Activated naive CD8-positive, alpha-beta T cell treated with anti-CD3 and anti-CD28 coated beads for 36 hours (primary cell): ENCODE measurements around the gene WASF3. TPM values are rescaled to one million over a fixed set of nuclear protein-coding genes. Genes with fewer than 3 reads are reported as not detected.

Source experiments
- DNase-seq: peaks from one replicate; pipeline ENCODE4 v3.0.0; 2021
- H3K27ac Mint-ChIP-seq: one replicate; pipeline ENCODE4 v1.8.0; 2022; ENCODE audit warnings: mild to moderate bottlenecking, moderate library complexity, mixed read lengths
- H3K27me3 Mint-ChIP-seq: one replicate; pipeline ENCODE4 v1.8.0; 2022; ENCODE audit warnings: mild to moderate bottlenecking, mixed read lengths
- H3K36me3 Mint-ChIP-seq: one replicate; pipeline ENCODE4 v1.8.0; 2021; ENCODE audit warnings: mild to moderate bottlenecking, mixed read lengths
- H3K4me1 Mint-ChIP-seq: one replicate; pipeline ENCODE4 v1.8.0; 2021; ENCODE audit warnings: mixed read lengths
- H3K4me3 Mint-ChIP-seq: one replicate; pipeline ENCODE4 v1.8.0; 2022; ENCODE audit warnings: mild to moderate bottlenecking, moderate library complexity, mixed read lengths
- H3K9me3 Mint-ChIP-seq: one replicate; pipeline ENCODE4 v1.8.0; 2022; ENCODE audit warnings: mixed read lengths
- total RNA-seq, 2 experiments: library from RNA; stranded (reverse); gene quantifications; one replicate each; pipeline ENCODE4 v1.2.3, GENCODE V29; 2021

WASF3 gene
- total RNA-seq, 2 experiments from 2014 or later, result 0.22 to 0.37 TPM

DNA sequence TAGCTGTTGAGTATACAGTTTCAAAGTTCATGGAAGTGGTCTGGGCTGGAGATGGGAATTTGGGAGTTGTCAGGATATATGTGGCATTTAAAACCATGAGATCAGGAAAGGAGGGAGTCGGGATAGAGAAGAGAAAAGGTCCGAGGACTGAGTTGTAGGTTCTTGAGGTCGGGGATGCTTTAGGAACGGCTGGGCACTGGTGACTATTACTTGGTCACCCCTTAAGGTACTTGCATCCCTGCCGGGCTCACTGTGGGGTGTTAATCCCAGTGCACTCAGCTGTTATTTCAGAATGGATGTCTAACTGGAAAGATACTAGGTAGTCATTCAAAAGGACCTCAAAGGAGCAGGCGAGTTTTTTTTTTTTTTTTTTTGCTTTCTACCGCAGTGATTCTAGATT, 34.2 kb downstream of the WASF3 start:
- DNase-seq, result no peak
- no peaks in the 10 kb centered on the region for H3K36me3 Mint-ChIP-seq
- no peaks in the 10 kb centered on the region for H3K4me1 Mint-ChIP-seq
- no peak overlapping the region for H3K4me3 Mint-ChIP-seq
- no peak overlapping the region for H3K27ac Mint-ChIP-seq
- H3K9me3 Mint-ChIP-seq, result peaks cover 3% of the 10 kb centered on the region
- H3K27me3 Mint-ChIP-seq, result peaks cover 38% of the 10 kb centered on the region

DNA sequence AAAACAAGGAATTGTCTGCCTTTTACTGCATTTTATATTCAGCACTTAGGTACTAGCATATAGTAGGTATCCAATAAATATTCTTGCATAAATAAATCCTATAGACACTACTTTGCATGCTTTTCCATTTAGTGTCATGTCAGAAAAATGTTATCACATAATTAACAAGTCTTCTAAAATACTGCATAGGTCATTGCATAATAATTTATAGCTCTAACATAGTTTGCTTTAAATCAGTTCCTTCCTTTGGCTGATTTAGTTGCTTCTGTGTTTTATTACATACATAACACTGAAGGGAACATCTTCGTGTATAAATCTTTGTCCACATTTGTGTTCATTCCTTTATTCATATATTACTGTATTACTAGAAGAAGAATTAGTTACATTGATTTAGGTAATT, 36.2 kb downstream of the WASF3 start:
- no peaks in the 10 kb centered on the region for H3K4me1 Mint-ChIP-seq
- H3K9me3 Mint-ChIP-seq, result peaks cover 13% of the 10 kb centered on the region
- no peaks in the 10 kb centered on the region for H3K36me3 Mint-ChIP-seq
- DNase-seq, result no peak
- no peak overlapping the region for H3K27ac Mint-ChIP-seq
- peaks cover 39% of the 10 kb centered on the region for H3K27me3 Mint-ChIP-seq
- H3K4me3 Mint-ChIP-seq, result no peak overlapping the region

DNA sequence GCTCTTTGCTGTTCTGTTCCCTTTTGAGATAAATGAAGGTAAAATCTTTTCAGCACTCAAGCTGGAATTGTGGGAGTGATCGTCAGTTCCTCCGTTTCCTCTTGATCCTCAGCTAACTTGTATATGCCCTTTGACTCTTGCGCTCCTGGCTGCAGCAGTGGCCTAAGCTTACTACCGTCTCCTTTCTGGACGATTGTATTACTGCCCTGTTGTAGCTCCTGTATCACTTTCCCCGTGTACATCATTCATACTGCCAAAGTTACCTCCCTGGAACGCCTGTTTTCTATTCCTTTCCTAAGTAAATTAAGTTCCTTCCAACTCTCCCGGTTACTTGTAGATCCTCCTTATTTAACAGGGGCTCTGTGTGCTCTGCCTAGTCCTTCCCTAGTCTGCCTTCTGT, 36.9 kb downstream of the WASF3 start:
- DNase-seq, result no peak
- Mint-ChIP-seq H3K4me3 (no peak overlapping the region), H3K4me1 (no peaks in the 10 kb centered on the region), H3K27ac (no peak overlapping the region), H3K9me3 (peaks cover 13% of the 10 kb centered on the region), H3K27me3 (peaks cover 34% of the 10 kb centered on the region), H3K36me3 (no peaks in the 10 kb centered on the region)

GRCh38 chr13:26596458-26596857, 39.0 kb downstream of the WASF3 start:
- H3K4me1 Mint-ChIP-seq, result no peaks in the 10 kb centered on the region
- no peak for DNase-seq
- H3K9me3 Mint-ChIP-seq, result peaks cover 13% of the 10 kb centered on the region
- H3K4me3 Mint-ChIP-seq, result no peak overlapping the region
- H3K27me3 Mint-ChIP-seq, result peaks cover 24% of the 10 kb centered on the region
- H3K27ac Mint-ChIP-seq, result no peak overlapping the region
- H3K36me3 Mint-ChIP-seq, result no peaks in the 10 kb centered on the region

DNA sequence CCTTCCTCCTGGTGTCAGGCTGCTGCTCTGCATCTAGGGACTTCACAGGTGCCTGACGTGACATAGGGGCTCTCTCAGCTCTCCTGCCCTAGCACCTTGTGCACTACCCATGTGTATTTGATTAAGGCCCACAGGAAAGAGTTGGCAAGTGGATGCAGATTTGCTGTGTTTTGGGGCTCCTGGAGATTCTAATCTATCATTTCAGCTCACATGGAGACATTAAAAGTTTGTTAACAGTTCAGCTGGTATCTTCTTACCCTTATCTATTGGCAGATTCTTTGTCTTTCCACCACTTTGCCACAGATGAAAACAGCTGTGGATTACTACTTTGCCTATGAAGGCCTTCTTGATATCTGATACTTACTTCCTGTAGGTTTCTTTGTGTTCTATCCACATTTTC, 41.9 kb downstream of the WASF3 start:
- peaks cover 13% of the 10 kb centered on the region for H3K9me3 Mint-ChIP-seq
- H3K4me1 Mint-ChIP-seq, result peaks cover 2% of the 10 kb centered on the region
- H3K4me3 Mint-ChIP-seq, result no peak overlapping the region
- H3K27me3 Mint-ChIP-seq, result peaks cover 17% of the 10 kb centered on the region
- H3K36me3 Mint-ChIP-seq, result no peaks in the 10 kb centered on the region
- H3K27ac Mint-ChIP-seq, result no peak overlapping the region
- DNase-seq, result no peak

DNA sequence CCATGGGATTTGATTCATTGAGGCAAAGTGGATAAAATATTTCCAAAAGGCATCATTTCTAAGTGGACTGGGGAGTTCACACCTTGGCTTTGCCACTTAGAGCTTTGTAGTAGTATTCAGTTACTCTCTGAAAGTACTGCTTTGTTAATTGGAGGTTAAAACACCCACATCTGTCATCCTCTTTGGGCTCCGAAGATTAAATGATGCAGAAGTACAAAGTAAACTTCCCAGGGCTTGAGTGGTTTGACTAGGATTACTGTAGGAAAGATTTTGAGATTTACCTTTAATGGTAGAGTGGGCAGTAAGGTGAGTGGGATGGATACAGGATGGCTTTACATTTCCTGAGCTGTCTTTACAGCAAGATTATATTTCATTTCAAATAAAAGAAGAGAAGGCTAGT, 42.4 kb downstream of the WASF3 start:
- Mint-ChIP-seq H3K9me3 (peaks cover 13% of the 10 kb centered on the region), H3K27ac (no peak overlapping the region), H3K36me3 (no peaks in the 10 kb centered on the region), H3K4me3 (no peak overlapping the region), H3K27me3 (peaks cover 13% of the 10 kb centered on the region), H3K4me1 (peaks cover 2% of the 10 kb centered on the region)
- no peak for DNase-seq

DNA sequence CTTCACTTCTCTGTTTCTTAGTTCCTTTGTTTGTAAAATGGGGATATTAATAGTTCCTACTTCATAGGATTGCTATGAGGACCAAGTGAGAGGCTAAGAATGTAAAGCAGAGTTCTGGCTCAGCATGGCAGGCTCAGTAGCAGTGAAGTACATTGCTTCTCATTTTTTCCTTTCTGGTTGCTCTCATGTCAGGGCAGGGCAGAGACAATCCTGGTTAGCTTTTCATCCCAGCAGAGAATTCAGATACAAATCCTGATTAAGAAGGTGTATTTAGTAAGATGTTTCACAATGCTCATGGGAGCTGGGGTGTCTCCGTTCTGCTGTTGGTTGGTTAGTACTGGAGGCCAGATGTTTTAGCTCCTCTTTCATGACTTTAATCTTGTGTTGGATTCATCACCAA, 42.9 kb downstream of the WASF3 start:
- no peak overlapping the region for H3K27ac Mint-ChIP-seq
- peaks cover 2% of the 10 kb centered on the region for H3K4me1 Mint-ChIP-seq
- no peak for DNase-seq
- peaks cover 12% of the 10 kb centered on the region for H3K27me3 Mint-ChIP-seq
- H3K9me3 Mint-ChIP-seq, result peaks cover 13% of the 10 kb centered on the region
- H3K4me3 Mint-ChIP-seq, result no peak overlapping the region
- no peaks in the 10 kb centered on the region for H3K36me3 Mint-ChIP-seq

- DNase-seq, result peak; percentile 3
- Mint-ChIP-seq H3K9me3 (peaks cover 10% of the 10 kb centered on the region), H3K4me1 (peaks cover 2% of the 10 kb centered on the region), H3K36me3 (no peaks in the 10 kb centered on the region), H3K27ac (no peak overlapping the region), H3K27me3 (peaks cover 7% of the 10 kb centered on the region), H3K4me3 (no peak overlapping the region)
Measured at GRCh38 chr13:26601669-26602068, 44.2 kb downstream of the WASF3 start.

GRCh38 chr13:26602783-26603182, 45.3 kb downstream of the WASF3 start:
- no peak overlapping the region for H3K27ac Mint-ChIP-seq
- H3K36me3 Mint-ChIP-seq, result no peaks in the 10 kb centered on the region
- no peak for DNase-seq
- H3K9me3 Mint-ChIP-seq, result peaks cover 5% of the 10 kb centered on the region
- no peak overlapping the region for H3K4me3 Mint-ChIP-seq
- H3K27me3 Mint-ChIP-seq, result peaks cover 5% of the 10 kb centered on the region
- peaks cover 2% of the 10 kb centered on the region for H3K4me1 Mint-ChIP-seq

DNA sequence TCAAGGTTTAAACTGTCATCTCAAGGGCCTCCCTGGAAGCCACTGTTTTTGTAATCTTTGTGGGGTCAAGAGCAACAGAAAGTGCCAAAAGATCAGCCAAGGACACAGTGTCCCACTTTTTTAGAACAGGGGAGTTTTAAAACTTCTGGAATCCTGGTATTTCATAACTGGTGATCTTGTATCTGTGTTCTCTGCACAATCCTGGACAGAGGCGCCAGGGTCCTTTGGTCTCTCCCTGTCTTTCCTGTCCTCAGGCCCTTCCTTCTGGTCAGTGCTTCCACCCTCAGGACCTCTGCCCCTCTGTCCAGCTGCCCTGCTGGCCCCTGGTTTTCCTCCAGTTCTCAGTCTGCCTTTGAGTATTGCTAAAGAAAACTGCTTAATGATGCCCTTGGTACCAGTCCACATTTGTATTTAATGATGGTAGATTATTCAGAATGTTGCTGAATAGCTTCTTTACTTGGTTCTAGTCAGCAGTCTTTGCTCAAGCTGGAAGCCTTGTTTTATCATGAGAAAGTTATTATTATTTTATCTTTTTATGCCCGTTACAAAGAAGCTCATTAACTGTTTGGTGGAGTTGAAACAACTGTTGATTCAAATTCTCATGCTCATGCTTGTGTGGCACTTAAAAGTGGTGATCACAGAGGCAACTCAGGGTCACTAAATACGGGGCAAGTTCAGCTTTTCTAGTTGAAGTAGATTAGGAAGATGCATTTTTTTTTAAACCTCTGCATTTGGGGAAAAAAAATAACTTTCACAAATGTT, 47.5 kb downstream of the WASF3 start:
- Mint-ChIP-seq H3K36me3 (no peaks in the 10 kb centered on the region), H3K27ac (no peak overlapping the region), H3K4me3 (no peak overlapping the region), H3K4me1 (peaks cover 2% of the 10 kb centered on the region), H3K27me3 (no peaks in the 10 kb centered on the region), H3K9me3 (no peaks in the 10 kb centered on the region)
- DNase-seq, result no peak

GRCh38 chr13:26605845-26606244, 48.4 kb downstream of the WASF3 start:
- H3K4me1 Mint-ChIP-seq, result peaks cover 2% of the 10 kb centered on the region
- H3K9me3 Mint-ChIP-seq, result no peaks in the 10 kb centered on the region
- no peak overlapping the region for H3K27ac Mint-ChIP-seq
- DNase-seq, result no peak
- no peaks in the 10 kb centered on the region for H3K36me3 Mint-ChIP-seq
- no peaks in the 10 kb centered on the region for H3K27me3 Mint-ChIP-seq
- H3K4me3 Mint-ChIP-seq, result no peak overlapping the region

DNA sequence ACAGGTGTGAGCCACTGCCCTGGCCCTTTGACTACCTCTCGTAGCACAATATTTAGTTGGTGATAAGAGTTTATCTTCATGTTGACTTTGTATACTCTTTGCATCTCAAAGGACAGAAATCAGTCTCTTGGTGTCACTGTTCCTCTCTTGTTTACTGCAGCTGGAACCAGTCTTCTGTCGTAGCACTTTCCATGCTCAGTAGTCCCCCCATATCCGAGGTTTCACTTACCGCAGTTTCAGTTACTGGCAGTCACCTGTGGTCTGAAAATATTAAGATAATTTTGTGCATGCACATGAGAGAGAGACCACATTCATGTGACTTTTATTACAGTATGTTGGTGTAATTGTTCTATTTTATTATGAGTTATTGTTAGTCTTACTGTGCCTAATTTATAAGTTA, 49.1 kb downstream of the WASF3 start:
- H3K4me3 Mint-ChIP-seq, result no peak overlapping the region
- H3K27me3 Mint-ChIP-seq, result no peaks in the 10 kb centered on the region
- H3K27ac Mint-ChIP-seq, result no peak overlapping the region
- no peaks in the 10 kb centered on the region for H3K36me3 Mint-ChIP-seq
- H3K4me1 Mint-ChIP-seq, result peaks cover 2% of the 10 kb centered on the region
- no peak for DNase-seq
- H3K9me3 Mint-ChIP-seq, result no peaks in the 10 kb centered on the region

DNA sequence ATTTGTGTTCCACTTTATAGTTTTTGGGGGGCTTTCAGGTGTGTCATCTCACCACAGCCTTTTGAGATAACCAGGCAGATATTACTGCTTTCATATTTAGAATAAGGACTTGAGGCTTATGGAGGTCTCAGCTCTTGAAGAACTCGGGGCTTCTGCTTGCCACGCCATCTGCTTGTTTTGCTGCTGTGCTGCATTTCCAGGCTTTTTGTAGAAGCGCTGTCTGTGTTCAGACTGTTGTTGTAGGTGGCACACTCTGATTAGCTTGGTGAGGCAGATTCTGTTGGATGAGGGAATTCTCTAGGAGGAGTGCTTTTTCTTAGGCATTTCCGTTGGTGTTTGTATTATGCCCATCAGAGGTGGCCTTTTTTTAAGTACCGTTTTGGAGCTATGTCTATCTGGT, 57.2 kb downstream of the WASF3 start:
- Mint-ChIP-seq H3K4me1 (peaks cover 6% of the 10 kb centered on the region), H3K4me3 (no peak overlapping the region), H3K36me3 (no peaks in the 10 kb centered on the region), H3K9me3 (no peaks in the 10 kb centered on the region), H3K27ac (no peak overlapping the region), H3K27me3 (peaks cover 10% of the 10 kb centered on the region)
- no peak for DNase-seq

DNA sequence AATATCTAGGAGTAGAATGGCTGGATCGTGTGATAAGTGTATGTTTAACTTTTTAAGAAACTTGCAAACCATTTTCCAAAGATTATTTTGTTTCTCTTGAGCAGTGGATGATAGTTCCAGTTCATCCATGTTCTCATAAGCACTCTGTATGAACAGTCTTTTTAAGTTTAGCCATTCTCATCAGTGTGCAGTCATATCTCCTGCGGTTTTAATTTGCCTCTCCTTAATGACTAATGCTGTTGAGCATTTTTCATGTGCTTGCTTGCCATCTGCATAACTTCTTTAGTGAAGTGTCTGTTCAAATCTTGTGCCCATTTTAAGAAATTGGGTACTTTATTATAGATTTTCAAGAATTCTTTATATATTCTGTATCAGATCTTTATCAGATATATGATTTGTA, 58.6 kb downstream of the WASF3 start:
- Mint-ChIP-seq H3K9me3 (no peaks in the 10 kb centered on the region), H3K36me3 (no peaks in the 10 kb centered on the region), H3K27ac (no peak overlapping the region), H3K4me1 (peaks cover 6% of the 10 kb centered on the region), H3K27me3 (peaks cover 19% of the 10 kb centered on the region), H3K4me3 (no peak overlapping the region)
- DNase-seq, result no peak

GRCh38 chr13:26618726-26619125, 61.2 kb downstream of the WASF3 start:
- H3K36me3 Mint-ChIP-seq, result peaks cover 4% of the 10 kb centered on the region
- peaks cover 35% of the 10 kb centered on the region for H3K27me3 Mint-ChIP-seq
- no peak overlapping the region for H3K4me3 Mint-ChIP-seq
- no peak for DNase-seq
- peaks cover 4% of the 10 kb centered on the region for H3K9me3 Mint-ChIP-seq
- H3K4me1 Mint-ChIP-seq, result peaks cover 6% of the 10 kb centered on the region
- no peak overlapping the region for H3K27ac Mint-ChIP-seq

DNA sequence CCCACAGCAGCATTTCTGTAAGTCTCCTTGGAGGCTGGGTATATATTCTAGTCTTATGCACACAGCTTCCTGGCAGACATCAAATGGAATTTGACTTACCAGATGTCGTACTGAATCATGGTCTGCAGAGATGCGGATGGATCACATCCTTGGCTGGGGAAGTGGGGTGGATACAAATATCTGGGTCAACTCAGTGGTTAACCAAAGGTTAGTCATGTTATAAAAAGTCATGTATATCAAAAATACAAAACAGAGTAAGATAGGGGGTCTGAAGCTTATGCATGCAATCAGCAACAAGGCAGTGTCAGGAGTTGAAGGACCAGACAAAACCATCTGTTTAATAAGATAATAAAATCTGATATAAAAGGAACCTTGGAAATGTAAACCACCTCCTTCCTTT, 61.9 kb downstream of the WASF3 start:
- Mint-ChIP-seq H3K27me3 (peaks cover 35% of the 10 kb centered on the region), H3K36me3 (peaks cover 4% of the 10 kb centered on the region), H3K4me1 (peaks cover 6% of the 10 kb centered on the region)

More for the DNA sequence above, 61.9 kb downstream of the WASF3 start:
- no peak for DNase-seq
- Mint-ChIP-seq H3K27ac (no peak overlapping the region), H3K9me3 (peaks cover 10% of the 10 kb centered on the region), H3K4me3 (no peak overlapping the region)
